WTC11 (cell line): ENCODE measurements around the gene ZNF609. TPM values are rescaled to one million over a fixed set of nuclear protein-coding genes. Genes with fewer than 3 reads are reported as not detected.

Source experiments
- ATAC-seq: fragments of 200-7000 bp; cut with Tn5 transposase; 2 replicates; pipeline ENCODE4 v1.10.0; 2021; ENCODE audit warnings: mild to moderate bottlenecking, moderate library complexity
- CTCF ChIA-PET: fragments of 300-600 bp; sonication (Branson Sonifier 250); formaldehyde crosslinking; loops from one replicate; lab custom pipeline; 2021; ENCODE audit warnings: antibody characterized with exemption; lab: Charles Lee
- POLR2A ChIA-PET: fragments of 350-600 bp; sonication (Branson Sonifier 250); formaldehyde crosslinking; loops from one replicate; lab custom pipeline; 2021; ENCODE audit warnings: antibody characterized with exemption; lab: Charles Lee
- DNase-seq: peaks from one replicate; pipeline ENCODE4 v3.0.0; 2021; ENCODE audit warnings: low spot score
- H3K27ac Mint-ChIP-seq: 2 replicates; pipeline ENCODE4 v1.8.0; 2021; ENCODE audit warnings: mixed read lengths
- H3K27me3 Mint-ChIP-seq: 2 replicates; pipeline ENCODE4 v1.8.0; 2021; ENCODE audit warnings: low read depth, mild to moderate bottlenecking, moderate library complexity, mixed read lengths
- H3K36me3 Mint-ChIP-seq: 2 replicates; pipeline ENCODE4 v1.8.0; 2021; ENCODE audit warnings: mixed read lengths
- H3K4me1 Mint-ChIP-seq: 2 replicates; pipeline ENCODE4 v1.8.0; 2022; ENCODE audit warnings: mixed read lengths
- H3K4me3 Mint-ChIP-seq: 2 replicates; pipeline ENCODE4 v1.8.0; 2021; ENCODE audit warnings: mild to moderate bottlenecking, moderate library complexity, mixed read lengths
- H3K9me3 Mint-ChIP-seq: 2 replicates; pipeline ENCODE4 v1.8.0; 2021; ENCODE audit warnings: mixed read lengths
- AR ChIP-seq: fragments of 250-450 bp; sonication (Bioruptor Pico); IDR thresholded peaks from 2 replicates; pipeline ENCODE4 v1.9.0; 2021; ENCODE audit warnings: mild to moderate bottlenecking
- ATF6 ChIP-seq: sonication (generic); formaldehyde crosslinking; IDR thresholded peaks from 2 replicates; pipeline ENCODE4 v1.8.1; 2023; ENCODE audit warnings: mild to moderate bottlenecking, missing genetic modification reagents
- CBFB ChIP-seq: sonication (generic); formaldehyde crosslinking; IDR thresholded peaks from 2 replicates; pipeline ENCODE4 v1.8.1; 2022; ENCODE audit warnings: mild to moderate bottlenecking, low read depth, missing genetic modification reagents
- CREM ChIP-seq: sonication (generic); formaldehyde crosslinking; IDR thresholded peaks from 2 replicates; pipeline ENCODE4 v1.8.1; 2022; ENCODE audit warnings: mild to moderate bottlenecking, missing genetic modification reagents, moderate library complexity
- E2F4 ChIP-seq: sonication (generic); formaldehyde crosslinking; IDR thresholded peaks from 2 replicates; pipeline ENCODE4 v1.8.1; 2022; ENCODE audit warnings: low read depth, mild to moderate bottlenecking, moderate library complexity, missing genetic modification reagents, borderline replicate concordance
- ELF4 ChIP-seq: sonication (generic); formaldehyde crosslinking; IDR thresholded peaks from 2 replicates; pipeline ENCODE4 v1.8.1; 2022; ENCODE audit warnings: low read depth, mild to moderate bottlenecking, moderate library complexity, missing genetic modification reagents
- ETV6 ChIP-seq: sonication (generic); formaldehyde crosslinking; IDR thresholded peaks from 2 replicates; pipeline ENCODE4 v1.8.1; 2022; ENCODE audit warnings: mild to moderate bottlenecking, missing genetic modification reagents
- FOXJ3 ChIP-seq: sonication (generic); formaldehyde crosslinking; IDR thresholded peaks from 2 replicates; pipeline ENCODE4 v1.9.0; 2021; ENCODE audit warnings: missing genetic modification reagents, mild to moderate bottlenecking, borderline replicate concordance
- GABPB1 ChIP-seq: sonication (generic); formaldehyde crosslinking; IDR thresholded peaks from 2 replicates; pipeline ENCODE4 v1.8.1; 2023; ENCODE audit warnings: mild to moderate bottlenecking, missing genetic modification reagents
- HMGA2 ChIP-seq: fragments of 250-450 bp; sonication (Bioruptor Pico); IDR thresholded peaks from 2 replicates; pipeline ENCODE4 v1.4.0; 2021; ENCODE audit warnings: mild to moderate bottlenecking, moderate library complexity
- HMGXB4 ChIP-seq: sonication (generic); formaldehyde crosslinking; IDR thresholded peaks from 2 replicates; pipeline ENCODE4 v1.8.1; 2023; ENCODE audit warnings: mild to moderate bottlenecking, moderate library complexity, missing genetic modification reagents
- KAT7 ChIP-seq: sonication (generic); formaldehyde crosslinking; IDR thresholded peaks from 2 replicates; pipeline ENCODE4 v1.8.1; 2023; ENCODE audit warnings: missing genetic modification reagents, mild to moderate bottlenecking, borderline replicate concordance
- MLX ChIP-seq: sonication (generic); formaldehyde crosslinking; IDR thresholded peaks from 2 replicates; pipeline ENCODE4 v1.8.1; 2023; ENCODE audit warnings: mild to moderate bottlenecking, missing genetic modification reagents, moderate library complexity
- MYBL2 ChIP-seq: sonication (generic); formaldehyde crosslinking; IDR thresholded peaks from 2 replicates; pipeline ENCODE4 v1.8.1; 2023; ENCODE audit warnings: mild to moderate bottlenecking, moderate library complexity, missing genetic modification reagents
- NR1H2 ChIP-seq: sonication (generic); formaldehyde crosslinking; IDR thresholded peaks from 2 replicates; pipeline ENCODE4 v1.9.0; 2021; ENCODE audit warnings: mild to moderate bottlenecking, moderate library complexity, missing genetic modification reagents
- NR2C2 ChIP-seq: sonication (generic); formaldehyde crosslinking; IDR thresholded peaks from 2 replicates; pipeline ENCODE4 v1.8.0; 2022; ENCODE audit warnings: mild to moderate bottlenecking, missing genetic modification reagents
- OVOL2 ChIP-seq: fragments of 250-450 bp; sonication (Bioruptor Pico); IDR thresholded peaks from 2 replicates; pipeline ENCODE4 v1.9.0; 2021; ENCODE audit warnings: mild to moderate bottlenecking, borderline replicate concordance
- RELA ChIP-seq: sonication (generic); formaldehyde crosslinking; IDR thresholded peaks from 2 replicates; pipeline ENCODE4 v1.8.1; 2022; ENCODE audit warnings: missing genetic modification reagents, mild to moderate bottlenecking, borderline replicate concordance
- RORB ChIP-seq: fragments of 250-450 bp; sonication (Bioruptor Pico); IDR thresholded peaks from 2 replicates; pipeline ENCODE4 v1.9.0; 2021; ENCODE audit warnings: mild to moderate bottlenecking
- SOX15 ChIP-seq: fragments of 250-450 bp; sonication (Bioruptor Pico); IDR thresholded peaks from 2 replicates; pipeline ENCODE4 v1.9.0; 2021; ENCODE audit warnings: mild to moderate bottlenecking
- TEAD1 ChIP-seq: sonication (generic); formaldehyde crosslinking; IDR thresholded peaks from 2 replicates; pipeline ENCODE4 v1.8.0; 2022; ENCODE audit warnings: mild to moderate bottlenecking, missing genetic modification reagents
- ZBTB21 ChIP-seq: sonication (generic); formaldehyde crosslinking; IDR thresholded peaks from 2 replicates; pipeline ENCODE4 v1.8.1; 2023; ENCODE audit warnings: mild to moderate bottlenecking, missing genetic modification reagents, borderline replicate concordance
- ZNF121 ChIP-seq: sonication (generic); formaldehyde crosslinking; IDR thresholded peaks from 2 replicates; pipeline ENCODE4 v1.8.0; 2023; ENCODE audit warnings: missing genetic modification reagents
- ZNF138 ChIP-seq: sonication (generic); formaldehyde crosslinking; conservative IDR thresholded peaks from 2 replicates; pipeline ENCODE4 v1.8.1; 2022; ENCODE audit warnings: mild to moderate bottlenecking, moderate library complexity, missing genetic modification reagents
- ZNF219 ChIP-seq: sonication (generic); formaldehyde crosslinking; IDR thresholded peaks from 2 replicates; pipeline ENCODE4 v1.8.0; 2023; ENCODE audit warnings: missing genetic modification reagents, mild to moderate bottlenecking, borderline replicate concordance
- ZNF232 ChIP-seq: sonication (generic); formaldehyde crosslinking; IDR thresholded peaks from 2 replicates; pipeline ENCODE4 v1.8.0; 2022; ENCODE audit warnings: mild to moderate bottlenecking, missing genetic modification reagents
- ZNF423 ChIP-seq: fragments of 250-450 bp; sonication (Bioruptor Pico); IDR thresholded peaks from 2 replicates; pipeline ENCODE4 v2.1.2; 2022; ENCODE audit warnings: mild to moderate bottlenecking, moderate library complexity
- ZSCAN18 ChIP-seq: fragments of 250-450 bp; sonication (Bioruptor Pico); IDR thresholded peaks from 2 replicates; pipeline ENCODE4 v2.1.2; 2022; ENCODE audit warnings: mild to moderate bottlenecking, moderate library complexity
- total RNA-seq: library from RNA; stranded (reverse); gene quantifications from 3 replicates; pipeline ENCODE4 v1.2.3, GENCODE V29; 2021

ZNF609 gene
- total RNA-seq, 1 experiment from 2014 or later, result 47.4 TPM

GRCh38 chr15:64600794-64601193, 140.4 kb downstream of the ZNF609 start (continued):
- no peak for TF ChIP-seq E2F4
- TF ChIP-seq GABPB1 (CRISPR knock-in tag), result no peak
- no peak for TF ChIP-seq MLX (CRISPR knock-in tag)
- TF ChIP-seq RORB (CRISPR knock-in tag), result no peak
- no peak for TF ChIP-seq HMGA2 (CRISPR knock-in tag)
- TF ChIP-seq AR, result no peak
- TF ChIP-seq ZNF232 (CRISPR knock-in tag), result no peak
- TF ChIP-seq NR1H2 (CRISPR knock-in tag), result no peak
- TF ChIP-seq ZNF121 (CRISPR knock-in tag), result no peak

GRCh38 chr15:64604319-64604718, 143.9 kb downstream of the ZNF609 start:
- POLR2A ChIA-PET, result no interaction called here
- TF ChIP-seq FOXJ3 (CRISPR knock-in tag) (no peak), CREM (CRISPR knock-in tag) (no peak), ELF4 (CRISPR knock-in tag) (no peak), ZBTB21 (CRISPR knock-in tag) (no peak), GABPB1 (CRISPR knock-in tag) (no peak), SOX15 (no peak), RELA (CRISPR knock-in tag) (no peak), ZNF219 (no peak), ZSCAN18 (CRISPR knock-in tag) (no peak), MYBL2 (CRISPR knock-in tag) (no peak), ZNF423 (no peak), HMGXB4 (no peak), ATF6 (CRISPR knock-in tag) (no peak), CBFB (CRISPR knock-in tag) (no peak), TEAD1 (CRISPR knock-in tag) (no peak), ZNF138 (CRISPR knock-in tag) (no peak), OVOL2 (CRISPR knock-in tag) (no peak), KAT7 (CRISPR knock-in tag) (no peak), NR2C2 (CRISPR knock-in tag) (no peak), ETV6 (CRISPR knock-in tag) (no peak)
- Mint-ChIP-seq H3K36me3 (no peaks in the 10 kb centered on the region), H3K27ac (no peak overlapping the region), H3K9me3 (no peaks in the 10 kb centered on the region), H3K4me3 (no peak overlapping the region), H3K4me1 (peaks cover 29% of the 10 kb centered on the region), H3K27me3 (no peaks in the 10 kb centered on the region)
- CTCF ChIA-PET, result no interaction called here
- ATAC-seq (no peak), DNase-seq (no peak)
